ENCODE data around the gene NAT8L. TPM values are rescaled to one million over a fixed set of nuclear protein-coding genes. Genes with fewer than 3 reads are reported as not detected.

The NAT8L gene
- total RNA-seq, 1 donor from 2014 or later = 0.64 TPM

GRCh38 chr4:2090642-2091041 is 31.5 kb downstream of the NAT8L start:
- no peak for DNase-seq (ENCODE audit: extremely low spot score, unreplicated experiment)
- H3K36me3 Mint-ChIP-seq (ENCODE audit: unreplicated experiment) = no peaks in the 10 kb centered on the region
- no peaks in the 10 kb centered on the region for H3K4me1 Mint-ChIP-seq (ENCODE audit: unreplicated experiment)
- no peaks in the 10 kb centered on the region for H3K9me3 Mint-ChIP-seq (ENCODE audit: unreplicated experiment)
- peaks cover 3% of the 10 kb centered on the region for H3K27me3 Mint-ChIP-seq (ENCODE audit: unreplicated experiment)
- H3K27ac Mint-ChIP-seq (ENCODE audit: unreplicated experiment) = no peak overlapping the region
- TF ChIP-seq CTCF (IDR thresholded peaks at IDR 0.05) = no peak
- no peak overlapping the region for H3K4me3 Mint-ChIP-seq (ENCODE audit: unreplicated experiment)

DNA sequence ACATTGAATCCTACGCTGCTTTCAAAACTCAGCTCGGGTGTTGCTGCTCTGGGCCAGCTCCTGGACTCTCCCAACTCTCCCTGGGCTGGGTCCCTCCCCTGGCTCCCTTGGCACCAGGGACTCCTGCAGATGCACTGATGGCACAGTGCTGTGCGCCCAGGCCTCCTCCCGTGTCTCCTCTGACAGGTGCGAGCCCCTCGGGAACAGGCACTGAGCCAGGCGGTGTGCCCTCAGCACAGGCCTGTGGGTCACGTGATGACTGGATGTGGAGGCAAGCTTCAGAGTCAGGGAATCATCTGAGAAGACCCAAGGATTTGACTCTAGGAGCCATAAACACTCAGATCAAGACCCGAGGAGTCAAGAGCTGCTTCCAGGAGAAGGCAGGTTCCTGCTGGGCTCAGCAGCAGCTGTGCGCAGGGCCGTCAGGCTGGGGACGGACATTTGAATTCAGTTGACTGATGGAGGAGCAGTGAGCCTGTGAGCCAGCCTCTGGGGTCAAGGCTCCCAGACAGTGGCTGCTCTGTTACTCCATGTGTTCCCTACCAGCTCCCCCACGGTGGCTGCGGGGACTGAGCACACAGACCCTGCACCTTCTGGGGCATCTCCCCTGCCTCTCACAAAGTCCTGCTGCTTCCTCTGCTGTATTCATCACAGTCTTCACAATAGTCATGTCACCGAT is 33.0 kb downstream of the NAT8L start:
- Mint-ChIP-seq H3K4me3 (ENCODE audit: unreplicated experiment) (no peak overlapping the region), H3K27me3 (ENCODE audit: unreplicated experiment) (peaks cover 3% of the 10 kb centered on the region), H3K9me3 (ENCODE audit: unreplicated experiment) (peaks cover 3% of the 10 kb centered on the region), H3K27ac (ENCODE audit: unreplicated experiment) (no peak overlapping the region), H3K36me3 (ENCODE audit: unreplicated experiment) (no peaks in the 10 kb centered on the region), H3K4me1 (ENCODE audit: unreplicated experiment) (no peaks in the 10 kb centered on the region)
- no peak for TF ChIP-seq CTCF (IDR thresholded peaks at IDR 0.05)
- peak; percentile 79 for DNase-seq (ENCODE audit: extremely low spot score, unreplicated experiment)

DNA sequence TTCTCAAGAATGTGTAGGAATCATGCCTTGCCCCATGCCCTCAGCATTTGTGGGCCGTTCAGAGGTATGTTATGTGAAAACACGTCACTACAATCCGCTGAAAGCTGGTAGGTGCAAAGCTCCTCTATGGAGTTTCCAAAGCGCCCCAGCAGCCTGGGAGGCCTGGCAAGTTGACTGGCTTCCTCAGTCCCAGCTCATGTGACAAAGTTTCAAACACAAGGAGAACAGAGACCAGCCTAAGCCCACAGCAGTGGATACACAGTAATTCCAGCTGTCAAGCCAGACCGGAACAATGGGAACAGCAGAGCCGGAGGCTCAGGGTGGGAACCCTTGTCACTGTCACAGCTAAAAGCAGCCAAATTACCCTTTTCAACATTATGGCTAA is 33.5 kb downstream of the NAT8L start:
- H3K27ac Mint-ChIP-seq (ENCODE audit: unreplicated experiment) = no peak overlapping the region
- peaks cover 3% of the 10 kb centered on the region for H3K9me3 Mint-ChIP-seq (ENCODE audit: unreplicated experiment)
- no peak for TF ChIP-seq CTCF (IDR thresholded peaks at IDR 0.05)
- H3K36me3 Mint-ChIP-seq (ENCODE audit: unreplicated experiment) = no peaks in the 10 kb centered on the region
- H3K4me3 Mint-ChIP-seq (ENCODE audit: unreplicated experiment) = no peak overlapping the region
- no peaks in the 10 kb centered on the region for H3K4me1 Mint-ChIP-seq (ENCODE audit: unreplicated experiment)
- DNase-seq (ENCODE audit: extremely low spot score, unreplicated experiment) = peak; percentile 72
- peaks cover 3% of the 10 kb centered on the region for H3K27me3 Mint-ChIP-seq (ENCODE audit: unreplicated experiment)

DNA sequence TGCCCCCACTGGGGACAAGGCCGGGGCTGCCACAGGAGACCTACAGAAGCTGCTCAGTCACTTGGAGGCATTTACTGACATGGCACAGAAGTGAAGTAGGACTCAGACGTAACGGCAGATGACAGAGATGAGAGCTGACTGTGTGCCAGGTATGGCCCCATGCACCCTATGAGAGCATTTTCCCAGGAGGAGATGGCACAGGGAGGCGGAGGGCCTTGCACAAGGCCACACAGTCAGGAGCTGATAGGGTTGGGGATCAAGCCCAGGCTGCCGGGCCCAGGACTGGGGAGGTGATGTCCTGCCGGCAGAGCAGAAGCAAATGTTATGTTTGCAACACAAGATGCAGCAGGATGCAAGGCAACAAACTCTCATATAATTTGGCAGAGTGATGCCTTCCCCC is 34.1 kb downstream of the NAT8L start:
- H3K36me3 Mint-ChIP-seq (ENCODE audit: unreplicated experiment) = no peaks in the 10 kb centered on the region
- peaks cover 3% of the 10 kb centered on the region for H3K9me3 Mint-ChIP-seq (ENCODE audit: unreplicated experiment)
- TF ChIP-seq CTCF (IDR thresholded peaks at IDR 0.05) = no peak
- H3K27me3 Mint-ChIP-seq (ENCODE audit: unreplicated experiment) = peaks cover 3% of the 10 kb centered on the region
- DNase-seq (ENCODE audit: extremely low spot score, unreplicated experiment) = peak; percentile 64
- no peak overlapping the region for H3K27ac Mint-ChIP-seq (ENCODE audit: unreplicated experiment)
- no peaks in the 10 kb centered on the region for H3K4me1 Mint-ChIP-seq (ENCODE audit: unreplicated experiment)
- no peak overlapping the region for H3K4me3 Mint-ChIP-seq (ENCODE audit: unreplicated experiment)

GRCh38 chr4:2094545-2094944 is 35.4 kb downstream of the NAT8L start:
- DNase-seq (ENCODE audit: extremely low spot score, unreplicated experiment) = peak; percentile 68
- peaks cover 3% of the 10 kb centered on the region for H3K9me3 Mint-ChIP-seq (ENCODE audit: unreplicated experiment)
- peaks cover 3% of the 10 kb centered on the region for H3K27me3 Mint-ChIP-seq (ENCODE audit: unreplicated experiment)
- no peak for TF ChIP-seq CTCF (IDR thresholded peaks at IDR 0.05)
- H3K36me3 Mint-ChIP-seq (ENCODE audit: unreplicated experiment) = no peaks in the 10 kb centered on the region
- no peak overlapping the region for H3K4me3 Mint-ChIP-seq (ENCODE audit: unreplicated experiment)
- H3K27ac Mint-ChIP-seq (ENCODE audit: unreplicated experiment) = no peak overlapping the region
- H3K4me1 Mint-ChIP-seq (ENCODE audit: unreplicated experiment) = no peaks in the 10 kb centered on the region

Measured in osteocyte (in vitro differentiated cells).